ENCODE results near the gene HES2.
"Not testable (repeated sequence)": the region's sequence is repeated elsewhere in the genome, so short reads cannot be mapped to it uniquely, and the experiment has no call there.

HES2 gene

DNA sequence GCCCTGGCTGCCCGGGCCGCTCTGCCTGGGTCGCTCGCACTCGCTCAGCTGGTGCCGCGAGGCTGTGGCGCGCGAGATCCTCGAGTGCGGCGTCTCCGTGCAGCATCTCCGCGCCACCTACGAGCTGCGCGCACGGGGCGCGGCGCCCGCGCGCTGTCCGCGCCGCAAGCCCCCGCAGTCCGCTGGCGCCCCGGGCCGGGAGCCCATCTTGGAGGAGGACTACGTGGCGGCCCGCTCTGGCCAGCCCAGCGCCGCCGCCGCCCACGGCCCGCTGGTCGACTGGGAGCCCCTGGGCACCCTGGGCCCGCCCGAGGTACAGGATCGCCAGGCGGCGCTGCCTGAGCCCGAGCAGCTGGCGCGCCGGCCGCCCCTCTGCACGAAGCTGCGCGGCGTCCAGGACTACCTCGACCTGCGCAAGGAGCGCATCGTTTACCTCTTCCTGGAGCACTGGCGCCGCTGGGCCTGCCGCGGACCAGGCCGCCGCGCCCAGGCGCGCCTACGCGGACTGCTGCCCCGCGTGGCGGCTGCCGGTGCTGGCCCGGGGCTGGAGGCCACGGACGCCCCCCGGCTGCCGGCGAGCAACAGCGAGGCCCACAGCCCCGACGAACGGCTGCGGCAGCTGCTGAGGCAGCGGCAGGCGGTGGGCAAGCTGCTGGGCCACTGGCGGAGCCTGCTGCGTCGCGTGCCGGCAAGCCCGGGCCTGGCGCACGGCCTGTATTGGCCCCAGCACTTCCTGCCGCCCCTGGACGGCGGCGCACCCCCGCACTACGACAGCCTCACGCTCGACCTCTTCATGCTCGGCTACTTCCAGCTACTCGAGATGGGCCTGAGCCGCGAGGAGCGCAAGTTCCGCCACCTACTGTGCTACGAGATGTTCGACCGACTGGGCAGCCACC, 35.4 kb upstream of the HES2 start:
- DNase-seq: no peak
- ATAC-seq: peak; percentile 16

DNA sequence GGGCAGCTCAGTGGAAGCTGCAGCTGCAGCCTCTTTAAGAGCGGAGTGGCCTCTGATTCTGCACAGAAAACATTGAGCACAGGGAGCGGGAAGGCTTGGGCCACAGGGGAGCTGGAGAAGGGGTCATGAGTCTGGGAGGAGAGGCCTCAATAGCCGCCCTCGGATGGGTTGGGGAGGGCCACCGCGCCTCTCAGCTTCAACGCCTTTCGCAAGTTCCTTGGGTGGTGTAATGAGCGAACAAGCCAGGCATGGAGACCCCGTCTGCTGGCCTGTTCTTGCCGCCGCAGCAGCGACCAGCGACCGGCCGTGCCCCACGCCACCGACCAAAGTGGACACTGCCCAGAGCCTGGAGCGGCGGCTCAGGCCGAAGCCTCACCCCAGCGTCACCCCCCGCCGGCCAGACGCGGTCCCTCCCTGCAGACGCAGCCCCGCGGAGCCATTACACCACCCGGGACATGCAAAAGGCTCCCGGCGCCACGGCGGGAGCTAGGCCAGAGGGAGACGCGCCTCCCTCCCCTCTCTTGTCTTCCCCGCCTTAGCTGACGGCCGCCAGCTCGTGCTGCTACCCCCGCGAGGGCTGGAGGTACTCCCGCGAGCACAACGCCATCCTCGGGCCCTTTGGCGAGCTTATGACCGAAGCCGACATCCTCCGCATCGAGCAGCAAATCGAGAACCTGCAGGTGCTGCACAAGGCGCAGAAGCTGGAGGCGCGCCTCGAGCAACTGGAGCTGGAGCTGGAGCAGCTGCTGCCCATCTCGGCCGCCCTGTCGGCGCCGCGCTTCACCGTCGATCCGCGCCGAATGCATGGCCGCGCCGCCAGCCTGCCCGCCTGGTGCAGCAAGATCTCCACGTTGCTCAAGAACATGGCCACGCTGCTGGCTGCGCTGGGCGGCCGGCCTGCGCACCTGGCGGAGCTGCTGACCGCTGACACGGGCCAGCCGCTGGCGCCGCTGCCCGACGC, 34.5 kb upstream of the HES2 start:
- not testable (repeated sequence) for ATAC-seq, DNase-seq

DNA sequence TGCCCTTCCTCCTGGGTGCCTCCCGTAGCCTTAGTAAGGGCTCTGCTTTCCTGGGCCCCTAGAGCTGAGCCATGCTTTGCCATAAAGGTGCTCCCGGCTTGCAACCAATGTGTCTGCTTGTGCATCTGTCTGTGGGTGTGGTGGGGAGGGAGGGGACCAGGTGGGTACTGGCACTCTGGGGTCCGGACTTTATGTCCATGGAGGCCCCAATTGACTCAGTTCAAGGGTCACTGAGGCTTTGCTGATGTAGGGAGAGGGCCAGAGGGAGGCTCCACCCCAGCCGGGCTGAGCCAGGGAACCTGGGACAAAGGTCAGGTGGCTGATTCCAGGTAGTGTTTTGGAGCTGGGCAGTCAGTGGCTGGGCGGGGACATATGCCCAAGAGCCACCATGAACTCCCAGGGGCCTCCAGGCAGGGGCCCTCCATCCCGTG, 31.2 kb upstream of the HES2 start:
- ATAC-seq (no peak), DNase-seq (no peak)

DNA sequence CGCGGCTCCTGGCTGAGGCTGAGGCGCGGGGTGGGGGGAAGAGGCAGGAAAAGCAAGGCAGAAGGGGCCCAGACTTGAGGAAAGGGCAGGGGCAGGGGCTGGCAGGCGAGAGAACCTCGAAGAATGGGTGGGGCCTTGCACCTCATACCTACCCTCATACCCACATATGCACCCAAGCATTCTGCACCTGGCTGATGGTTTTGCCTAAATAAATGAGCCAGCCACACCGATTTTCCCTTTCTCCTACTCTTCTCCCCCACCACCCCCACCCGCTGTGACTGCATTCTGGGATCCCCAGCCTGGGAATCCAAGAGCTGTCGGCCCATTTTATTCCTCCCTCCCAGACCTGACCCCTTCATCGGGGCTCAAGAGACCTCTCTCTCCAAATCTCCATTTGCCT, 30.8 kb upstream of the HES2 start:
- DNase-seq, ATAC-seq: not testable (repeated sequence)

DNA sequence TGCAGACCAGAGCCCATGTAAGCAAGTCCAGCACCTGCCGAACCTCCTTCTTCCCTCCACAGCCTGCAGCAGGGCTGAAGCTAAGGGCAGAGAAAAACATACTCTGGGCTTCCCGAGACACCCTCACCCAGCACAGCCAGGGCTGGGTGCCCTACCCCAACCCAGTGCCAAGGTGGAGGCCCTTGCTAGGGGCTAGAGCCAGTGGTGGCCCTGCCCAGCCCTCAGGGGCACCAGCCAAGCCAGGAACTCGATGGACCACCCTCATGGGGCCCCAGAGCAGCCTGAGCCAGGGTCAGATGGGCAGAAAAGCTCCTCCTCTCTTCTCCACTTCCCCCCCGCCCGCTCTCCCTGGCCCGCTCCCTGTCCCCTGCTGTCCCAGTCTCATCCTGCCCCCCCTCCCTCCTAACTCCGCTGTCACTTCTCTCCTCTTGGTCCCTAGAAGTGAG, 30.3 kb upstream of the HES2 start:
- ATAC-seq: no peak

DNA sequence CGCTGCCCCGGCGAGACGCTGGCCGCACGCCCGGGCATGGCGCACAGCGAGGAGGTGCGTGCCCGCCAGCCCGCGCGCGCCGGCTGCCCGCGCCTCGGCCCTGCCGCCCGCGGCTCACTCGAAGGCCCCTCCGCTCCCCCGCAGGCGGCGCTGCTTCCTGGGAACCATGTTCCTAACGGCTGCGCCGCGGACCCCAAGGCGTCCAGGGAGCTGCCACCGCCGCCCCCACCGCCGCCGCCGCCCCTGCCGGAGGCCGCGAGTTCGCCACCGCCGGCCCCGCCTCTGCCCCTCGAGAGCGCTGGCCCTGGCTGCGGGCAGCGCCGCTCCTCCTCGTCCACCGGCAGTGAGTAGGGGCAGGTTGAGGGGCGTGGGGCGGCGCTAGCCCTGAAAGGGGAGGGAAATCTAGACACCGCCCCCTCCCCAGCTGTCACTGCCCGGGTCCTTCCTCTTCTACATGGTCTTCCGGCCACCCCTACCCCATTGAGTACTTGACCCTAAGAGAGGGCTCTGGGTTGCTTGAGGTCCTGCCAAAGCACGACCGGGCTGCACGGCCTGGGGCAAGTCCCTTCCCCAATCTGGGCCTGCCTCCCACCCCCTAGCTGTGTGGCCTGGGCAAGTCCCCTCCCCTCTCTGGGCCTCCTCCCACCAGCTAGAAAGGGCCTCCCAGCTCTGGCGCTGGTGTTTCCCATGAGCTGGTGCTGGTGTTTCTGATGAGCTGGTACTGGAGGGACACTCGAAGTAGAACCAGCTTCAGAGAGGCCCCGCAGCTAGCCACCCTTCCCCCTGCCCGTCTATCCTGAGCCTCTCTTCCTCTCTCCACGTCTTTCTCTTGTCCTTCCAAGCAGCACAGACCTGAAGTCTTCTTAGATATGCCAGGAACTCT, 29.3 kb upstream of the HES2 start:
- DNase-seq (no peak), ATAC-seq (no peak)

More for the DNA sequence above, 30.3 kb upstream of the HES2 start:
- DNase-seq: no peak

DNA sequence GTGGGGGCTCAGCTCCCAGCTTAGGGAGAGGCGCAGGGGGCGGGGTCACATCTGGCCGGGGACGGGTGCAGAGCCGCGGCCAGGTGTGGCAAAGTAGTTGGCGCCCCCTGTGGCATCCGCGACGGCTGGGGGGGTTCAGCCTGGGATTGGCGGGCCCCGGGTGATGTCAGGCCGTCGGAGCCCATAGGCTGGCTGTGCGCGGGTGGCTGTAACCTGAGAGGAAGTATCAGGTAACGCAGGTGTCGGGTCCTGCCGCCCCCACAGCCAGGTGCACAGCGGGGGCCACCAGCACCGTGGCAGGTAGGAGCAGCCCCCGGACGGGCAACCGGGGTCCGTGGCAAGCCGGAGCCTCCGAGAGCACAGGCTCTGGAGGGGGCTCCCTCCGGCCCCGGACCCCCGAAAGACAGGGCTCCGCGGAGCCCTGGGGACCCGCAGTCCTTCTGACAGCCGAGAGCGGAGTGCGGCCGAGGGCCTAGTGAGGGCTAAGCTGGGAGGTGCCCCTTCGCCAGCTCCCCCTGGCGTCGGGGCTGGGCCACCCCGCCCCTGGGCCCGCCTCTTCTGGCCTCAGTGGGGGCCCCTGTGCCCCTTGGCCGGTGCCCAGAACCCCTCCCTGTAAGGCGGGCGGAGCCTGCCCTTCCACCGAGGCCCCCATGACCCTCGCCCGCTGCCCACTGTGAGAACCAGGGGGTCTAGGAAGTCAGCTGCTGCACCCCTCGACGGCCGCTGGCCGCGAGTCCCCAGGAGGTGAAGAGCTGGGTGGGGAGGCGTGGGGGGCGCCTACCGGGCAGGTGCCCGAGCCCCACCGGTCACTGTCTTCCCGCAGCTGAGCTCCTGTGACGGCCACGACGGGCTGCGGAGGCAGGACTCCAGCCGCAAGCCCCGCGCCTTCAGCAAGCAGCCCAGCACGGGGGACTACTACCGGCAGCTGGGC, 28.4 kb upstream of the HES2 start:
- no peak for DNase-seq
- no peak for ATAC-seq

DNA sequence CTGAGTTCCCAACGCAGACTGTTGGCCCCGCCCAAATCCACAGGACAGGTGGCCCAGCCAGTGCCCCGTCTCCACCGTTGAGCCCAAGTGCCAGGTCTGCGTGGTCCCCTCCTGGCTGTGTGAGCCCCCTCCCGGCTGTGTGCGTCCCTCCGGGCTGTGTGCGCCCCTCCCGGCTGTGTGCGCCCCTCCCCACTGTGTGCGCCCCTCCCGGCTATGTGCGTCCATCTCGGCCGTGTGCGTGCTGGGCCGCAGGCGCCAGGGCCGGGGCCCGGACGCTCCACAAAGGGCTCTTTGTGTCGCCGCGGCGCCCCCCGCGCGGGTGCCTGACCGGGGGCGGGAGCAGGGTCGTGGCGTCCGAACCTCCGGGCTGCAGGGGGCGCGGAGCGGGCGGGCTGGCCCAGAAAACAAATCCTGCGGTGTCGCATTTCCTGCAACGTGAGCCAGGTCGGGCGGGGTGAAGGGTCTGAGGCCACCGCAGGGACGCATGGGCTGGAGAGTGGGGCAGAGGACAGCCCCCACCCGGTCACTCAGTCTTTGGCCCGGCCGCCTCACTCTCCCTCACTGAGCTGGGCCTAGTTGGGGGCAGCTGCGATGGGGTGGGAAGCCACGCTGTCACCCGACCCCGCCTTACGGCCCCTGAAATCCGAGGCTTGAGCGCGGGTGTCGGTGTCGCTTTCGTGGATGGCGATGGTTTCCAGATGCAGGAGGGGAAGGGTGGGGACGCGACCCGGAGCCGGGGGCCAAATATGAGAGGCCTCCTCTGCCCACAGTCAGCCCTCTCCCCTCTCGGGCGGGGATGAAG, 27.5 kb upstream of the HES2 start:
- ATAC-seq (no peak), DNase-seq (no peak)

DNA sequence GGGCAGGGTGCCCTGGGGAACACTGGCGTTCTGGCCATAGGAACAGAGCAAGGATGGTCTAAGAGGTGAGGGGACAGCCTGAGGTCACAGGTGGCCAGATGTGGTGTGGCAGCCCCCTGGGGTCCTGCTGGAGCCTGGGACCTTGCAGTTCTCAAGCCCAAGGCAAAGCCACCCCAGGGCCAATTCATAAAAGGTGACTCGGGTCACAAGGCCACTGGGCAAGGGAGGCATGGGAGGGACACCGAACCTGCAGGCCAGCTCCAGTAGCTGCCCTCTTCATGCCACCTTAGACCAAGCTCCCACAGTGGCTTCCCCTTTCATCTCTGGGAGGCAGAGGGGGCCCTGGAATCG, 26.9 kb upstream of the HES2 start:
- DNase-seq (no peak), ATAC-seq (no peak)

DNA sequence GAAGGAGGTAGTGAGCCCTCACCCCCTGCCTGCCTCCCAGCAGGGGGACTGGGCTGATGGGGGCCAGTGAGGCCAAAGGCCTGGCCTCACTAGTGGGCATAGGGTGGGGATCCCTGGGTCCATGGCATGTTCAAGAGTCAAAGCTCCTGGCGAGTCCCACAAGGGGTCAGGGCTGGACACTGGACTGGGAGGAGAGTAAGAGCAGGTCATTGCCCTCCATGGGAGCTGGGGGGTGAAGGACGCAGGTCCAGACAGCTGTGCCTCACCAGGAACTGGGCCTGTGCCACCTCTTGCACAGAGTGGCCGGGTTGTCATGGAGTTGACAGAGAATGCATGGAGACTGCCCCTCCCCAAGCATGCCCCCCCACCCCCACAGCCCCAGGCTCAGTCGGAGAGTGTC, 26.2 kb upstream of the HES2 start:
- ATAC-seq, DNase-seq: not testable (repeated sequence)

DNA sequence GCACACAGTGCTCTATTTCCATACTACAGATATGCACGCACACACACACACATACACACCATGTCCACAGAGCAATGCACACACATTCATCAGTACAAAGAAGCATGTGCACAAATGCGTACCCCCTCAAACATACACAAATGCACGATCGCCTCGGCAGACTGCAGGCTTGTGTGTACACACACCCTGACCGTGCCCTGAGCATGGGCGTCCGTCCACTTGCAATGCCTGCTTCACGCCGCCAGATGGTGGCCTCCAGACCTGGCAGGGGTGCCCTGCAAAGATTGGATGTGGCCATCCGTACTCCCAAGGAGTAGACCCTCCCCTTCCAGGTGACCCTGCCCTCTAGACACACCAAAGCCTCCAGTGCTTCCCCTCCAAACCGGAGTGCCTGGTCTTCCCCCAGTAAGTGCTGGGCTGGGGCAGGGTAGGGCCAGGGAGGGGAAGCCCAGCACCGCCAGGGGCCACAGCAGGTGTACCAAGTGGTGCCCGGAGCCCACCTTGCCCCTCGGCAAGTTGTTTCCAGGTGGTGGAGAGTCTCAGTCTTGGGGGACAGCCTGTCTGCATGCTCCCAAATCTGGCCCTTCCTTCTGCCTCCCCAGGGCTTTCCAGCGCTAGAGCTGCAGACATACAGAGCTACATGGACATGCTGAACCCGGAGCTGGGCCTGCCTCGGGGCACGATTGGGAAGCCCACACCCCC, 25.5 kb upstream of the HES2 start:
- no peak for ATAC-seq

DNA sequence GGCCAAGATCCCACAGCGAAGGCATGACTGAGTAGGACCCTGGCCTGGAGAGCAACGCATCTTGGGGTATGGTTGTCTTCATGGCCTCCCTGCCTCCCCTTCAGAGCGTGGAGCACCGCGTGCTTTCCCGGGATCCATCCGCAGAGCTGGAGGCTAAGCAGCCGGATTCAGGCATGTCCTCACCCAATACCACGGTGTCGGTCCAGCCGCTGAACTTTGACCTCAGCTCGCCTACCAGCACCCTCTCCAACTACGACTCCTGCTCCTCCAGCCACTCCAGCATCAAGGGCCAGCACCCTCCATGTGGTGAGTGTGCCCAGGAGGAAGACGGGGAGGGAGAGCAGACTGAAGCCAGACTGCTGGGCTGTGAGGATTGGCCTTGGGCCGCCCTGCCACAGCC, 24.7 kb upstream of the HES2 start:
- no peak for DNase-seq
- ATAC-seq: no peak

More for the DNA sequence above, 25.5 kb upstream of the HES2 start:
- peak; percentile 52 for DNase-seq

DNA sequence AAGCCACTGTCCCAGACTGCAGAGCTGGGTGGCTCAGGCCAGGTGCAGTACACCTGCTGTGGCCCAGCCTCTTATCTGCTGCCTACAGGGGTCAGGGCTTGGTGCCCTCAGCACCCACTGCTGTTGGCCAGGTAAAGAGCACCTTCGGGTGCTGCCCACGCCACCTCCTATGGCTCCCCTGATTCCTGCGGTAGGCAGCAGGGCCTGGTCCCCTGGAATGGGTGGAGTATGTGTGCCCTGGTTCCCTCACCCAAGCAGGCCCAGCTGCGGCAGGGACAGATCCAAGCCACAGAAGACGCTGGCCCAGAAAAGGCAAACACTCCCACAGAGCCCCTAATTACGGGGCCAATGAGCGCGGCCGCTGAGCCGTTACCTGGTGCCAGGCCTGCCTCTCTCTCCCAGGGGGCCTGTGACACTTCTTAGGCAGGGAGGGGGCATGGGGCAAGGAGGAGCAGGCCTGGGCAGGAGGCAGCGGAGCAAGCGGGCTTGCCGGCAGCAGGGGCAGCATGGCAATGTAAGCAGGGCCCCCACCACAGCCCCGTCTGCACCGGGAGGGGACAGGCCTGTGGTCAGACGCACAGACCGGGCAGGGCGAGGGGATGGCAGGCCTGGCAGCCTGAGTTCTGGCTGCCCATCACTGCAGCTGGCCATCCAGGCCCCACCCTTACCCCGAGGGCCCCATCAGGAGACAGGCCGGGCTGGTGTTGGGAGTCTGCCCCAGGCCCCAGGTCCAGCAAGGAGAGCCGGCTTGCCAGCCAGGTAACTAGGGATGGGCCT, 23.8 kb upstream of the HES2 start:
- DNase-seq (no peak), ATAC-seq (no peak)

DNA sequence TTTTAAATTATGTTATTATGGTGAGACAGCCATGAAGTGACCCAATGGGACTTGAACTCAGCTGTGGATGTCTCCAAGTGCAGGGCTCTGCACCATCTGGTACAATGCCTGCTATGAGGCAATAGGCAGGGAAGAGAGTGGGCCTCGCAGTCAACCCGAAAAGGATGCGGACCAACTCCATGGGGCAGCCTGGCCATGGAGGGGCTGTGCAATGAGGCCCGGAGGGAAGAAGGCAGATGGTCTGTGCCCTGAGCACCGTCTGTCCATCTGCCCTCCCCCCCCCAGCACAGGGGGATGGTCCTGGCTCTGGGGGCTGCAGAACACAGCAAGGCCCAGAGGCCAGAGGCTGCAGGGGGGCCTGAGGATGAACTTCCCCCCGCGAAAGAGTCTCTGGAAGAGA, 21.9 kb upstream of the HES2 start:
- ATAC-seq: no peak
- DNase-seq: no peak

DNA sequence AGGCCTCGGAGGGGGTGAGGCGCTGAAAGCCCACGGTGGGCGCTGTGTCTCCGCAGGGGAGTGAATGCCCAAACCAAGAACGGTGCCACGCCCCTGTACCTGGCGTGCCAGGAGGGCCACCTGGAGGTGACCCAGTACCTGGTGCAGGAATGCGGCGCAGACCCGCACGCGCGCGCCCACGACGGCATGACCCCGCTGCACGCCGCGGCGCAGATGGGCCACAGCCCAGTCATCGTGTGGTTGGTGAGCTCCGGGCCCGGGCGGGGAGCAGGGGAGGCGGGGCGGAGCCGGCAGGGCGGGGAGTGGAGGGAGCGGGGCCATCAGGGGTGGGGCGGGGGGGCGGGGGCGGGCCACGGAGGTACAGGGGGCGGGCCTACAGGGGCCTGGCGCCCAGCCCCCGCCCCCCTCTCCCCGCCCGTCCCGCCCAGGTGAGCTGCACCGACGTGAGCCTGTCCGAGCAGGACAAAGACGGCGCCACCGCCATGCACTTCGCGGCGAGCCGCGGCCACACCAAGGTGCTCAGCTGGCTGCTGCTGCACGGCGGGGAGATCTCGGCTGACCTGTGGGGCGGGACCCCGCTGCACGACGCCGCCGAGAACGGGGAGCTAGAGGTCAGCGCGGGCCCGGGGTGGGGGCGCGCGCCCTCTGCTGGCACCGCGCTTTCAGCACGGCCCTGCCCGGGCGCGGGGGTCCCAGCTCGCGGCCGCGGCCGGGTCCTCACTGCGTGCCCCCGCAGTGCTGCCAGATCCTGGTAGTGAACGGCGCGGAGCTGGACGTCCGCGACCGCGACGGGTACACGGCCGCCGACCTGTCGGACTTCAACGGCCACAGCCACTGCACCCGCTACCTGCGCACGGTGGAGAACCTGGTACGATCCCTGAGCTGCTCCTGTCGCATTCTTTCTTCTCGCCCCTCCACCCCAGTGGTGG, 20.7 kb upstream of the HES2 start:
- ATAC-seq (peak; percentile 83), DNase-seq (peak; percentile 79)

DNA sequence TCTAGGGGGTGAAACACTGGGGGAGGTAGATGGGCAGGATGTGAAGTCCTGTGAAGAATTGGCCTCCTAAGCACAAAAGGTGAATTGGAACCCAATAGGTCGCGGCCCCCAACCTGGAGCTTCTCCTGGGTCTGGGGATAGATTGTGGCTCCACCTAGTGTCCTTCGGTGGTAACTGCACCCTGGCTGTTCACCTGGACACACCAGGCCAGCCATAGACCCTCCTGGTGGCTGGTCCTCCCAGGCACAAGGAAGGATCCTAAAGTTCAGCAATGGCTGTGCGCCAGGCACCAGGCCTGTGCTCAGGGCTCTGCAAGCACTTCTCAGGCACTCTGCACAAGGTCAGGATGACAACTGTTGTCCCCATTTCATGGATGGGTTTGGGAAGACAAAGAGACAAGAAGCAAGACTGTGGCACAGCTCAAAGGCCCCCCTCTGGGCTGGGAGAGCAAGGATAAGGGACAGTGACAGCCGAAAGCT, 18.4 kb upstream of the HES2 start:
- DNase-seq (peak; percentile 79), ATAC-seq (peak; percentile 67)

Measured in stimulated activated naive CD8-positive, alpha-beta T cell treated with anti-CD3 and anti-CD28 coated beads, Interleukin-15, Interleukin-2, amounts not matched to agents 100 U/mL and 50 U/mL, for 24 hours (primary cell).